Stimulated activated naive B cell treated with anti-CD40 and anti-IgM and Interleukin-4, amounts not matched to agents 10 μg/mL and 1 μg/mL and 100 μg/mL, for 72 hours (primary cell): ENCODE data around the gene PSTPIP1.

Experiments
- ATAC-seq, 2 donors: fragments of 150-1000 bp; cut with Tn5 transposase; replicated peaks; 2 replicates each; pipeline ENCODE4 v1.10.0; 2021; ENCODE audit warnings: moderate library complexity in 1 of 2
- DNase-seq: peaks from one replicate; pipeline ENCODE4 v3.0.0; 2021
- H3K27ac Mint-ChIP-seq: one replicate; pipeline ENCODE4 v1.8.0; 2022; ENCODE audit warnings: mild to moderate bottlenecking, mixed read lengths
- H3K27me3 Mint-ChIP-seq, 2 donors: one replicate each; pipeline ENCODE4 v1.8.0; 2022; ENCODE audit warnings: mixed read lengths in 2 of 2
- H3K36me3 Mint-ChIP-seq, 2 donors: one replicate each; pipeline ENCODE4 v1.8.0; 2022; ENCODE audit warnings: mixed read lengths in 2 of 2, mild to moderate bottlenecking in 1 of 2
- H3K4me1 Mint-ChIP-seq, 2 donors: one replicate each; pipeline ENCODE4 v1.8.0; 2022; ENCODE audit warnings: mixed read lengths in 2 of 2, mild to moderate bottlenecking in 1 of 2
- H3K4me3 Mint-ChIP-seq, 2 donors: one replicate each; pipeline ENCODE4 v1.8.0; 2022; ENCODE audit warnings: mild to moderate bottlenecking in 2 of 2, mixed read lengths in 2 of 2, moderate library complexity in 1 of 2
- H3K9me3 Mint-ChIP-seq, 2 donors: one replicate each; pipeline ENCODE4 v1.8.0; 2022; ENCODE audit warnings: mixed read lengths in 2 of 2, mild to moderate bottlenecking in 1 of 2

The PSTPIP1 gene

DNA sequence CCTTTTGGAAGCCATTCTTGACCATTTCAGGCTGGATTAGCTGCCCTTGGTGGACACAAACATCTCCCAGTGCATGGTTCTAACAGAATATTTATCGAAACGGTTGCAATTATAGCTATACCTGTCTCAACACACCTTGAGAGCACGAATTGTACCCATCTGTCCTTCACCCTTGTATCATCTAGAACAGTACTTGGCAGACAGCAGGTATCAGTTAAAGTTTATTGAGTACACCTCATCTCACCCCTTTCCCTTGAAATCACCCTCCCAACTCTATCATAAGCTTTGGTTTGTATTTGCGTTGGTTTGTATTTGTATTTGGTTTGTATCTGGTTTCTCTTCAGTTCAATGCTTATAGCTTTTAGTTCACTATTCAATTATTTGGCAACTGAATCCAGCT is 63.5 kb downstream of the PSTPIP1 start:
- Mint-ChIP-seq H3K4me3 (no peak overlapping the region), H3K27me3 (no peaks in the 10 kb centered on the region), H3K4me1 (peaks cover 48 to 77% of the 10 kb centered on the region in 2 donors), H3K36me3 (peaks cover 8 to 28% of the 10 kb centered on the region in 2 donors), H3K9me3 (no peaks in the 10 kb centered on the region), H3K27ac (no peak overlapping the region)
- no peak for ATAC-seq
- no peak for DNase-seq

DNA sequence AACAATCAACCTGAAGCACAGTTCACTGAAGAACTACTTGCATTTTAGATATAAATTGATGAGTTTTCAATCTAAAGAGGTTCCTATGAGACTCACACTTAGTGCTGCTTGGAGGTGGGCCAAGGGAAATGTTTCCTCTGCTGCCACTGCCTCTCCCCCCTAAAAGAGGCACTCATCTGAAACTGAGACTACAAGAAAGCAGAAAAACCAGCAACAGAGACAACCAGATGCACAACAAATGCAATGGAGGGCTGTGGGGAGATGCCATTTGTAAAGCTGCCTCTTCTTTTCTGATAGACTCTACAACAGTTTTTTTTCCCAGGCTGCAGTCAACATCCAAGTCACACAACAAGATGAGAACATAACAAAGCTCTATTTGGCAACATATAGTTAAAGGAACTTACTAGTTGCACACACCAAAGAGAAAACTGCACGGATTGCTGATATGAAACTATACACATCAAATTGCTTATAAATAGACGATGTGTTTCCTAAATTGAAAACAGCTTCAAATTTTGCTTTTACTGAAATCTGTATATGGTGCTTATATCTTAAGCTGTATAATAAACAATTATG is 64.9 kb downstream of the PSTPIP1 start:
- ATAC-seq (peak in 1 of 2 donors; percentile 46), DNase-seq (no peak)
- Mint-ChIP-seq H3K27ac (no peak overlapping the region), H3K4me3 (peak overlapping the region in 1 of 2 donors; percentile 49), H3K36me3 (peaks cover 5 to 24% of the 10 kb centered on the region in 2 donors), H3K27me3 (no peaks in the 10 kb centered on the region), H3K9me3 (no peaks in the 10 kb centered on the region), H3K4me1 (peaks cover 49 to 82% of the 10 kb centered on the region in 2 donors)

DNA sequence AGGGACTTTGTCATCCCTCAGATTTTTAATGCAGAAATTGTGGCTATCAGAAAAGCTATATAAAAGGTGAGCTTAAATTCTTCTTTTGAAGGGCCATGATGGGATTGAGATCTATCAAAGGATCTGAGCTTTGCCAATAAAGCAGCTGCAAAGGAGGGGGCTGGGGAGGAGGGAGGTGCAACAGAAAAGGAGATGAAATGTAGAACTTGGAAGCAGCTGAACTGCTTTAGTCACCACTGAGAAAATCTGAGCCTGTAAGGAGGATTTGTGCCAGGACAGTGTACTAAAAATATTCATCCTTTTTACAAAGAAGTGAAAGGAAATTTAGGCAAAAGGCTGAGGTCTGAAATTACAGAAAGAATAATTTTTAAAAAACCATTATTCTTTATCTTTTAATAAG is 65.6 kb downstream of the PSTPIP1 start:
- no peaks in the 10 kb centered on the region for H3K9me3 Mint-ChIP-seq
- H3K27me3 Mint-ChIP-seq = no peaks in the 10 kb centered on the region
- H3K27ac Mint-ChIP-seq = no peak overlapping the region
- H3K4me3 Mint-ChIP-seq = no peak overlapping the region
- ATAC-seq (no peak), DNase-seq (no peak)
- H3K36me3 Mint-ChIP-seq = peaks cover 2 to 20% of the 10 kb centered on the region in 2 donors
- H3K4me1 Mint-ChIP-seq = peaks cover 49 to 84% of the 10 kb centered on the region in 2 donors

DNA sequence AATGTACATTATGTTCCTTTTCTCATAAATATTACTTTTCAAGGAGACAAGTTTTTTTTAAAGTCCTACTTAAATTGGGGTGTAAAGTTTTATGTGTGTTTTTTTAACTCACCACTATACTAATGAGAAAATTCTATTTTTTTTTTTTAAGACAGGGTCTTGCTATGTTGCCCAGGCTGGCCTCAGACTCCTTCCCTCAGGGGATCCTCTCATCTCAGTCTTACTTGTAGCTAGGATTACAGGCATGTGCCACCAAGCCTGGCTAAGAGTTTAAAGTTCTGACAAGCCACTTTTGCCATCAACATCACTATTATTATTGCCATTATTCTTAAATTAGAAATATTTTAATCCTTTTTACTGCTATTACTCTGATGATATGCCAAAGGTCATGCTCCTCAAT is 68.3 kb downstream of the PSTPIP1 start:
- ATAC-seq (no peak), DNase-seq (no peak)
- peaks cover 50 to 83% of the 10 kb centered on the region in 2 donors for H3K4me1 Mint-ChIP-seq
- H3K27ac Mint-ChIP-seq = no peak overlapping the region
- peaks cover 6 to 17% of the 10 kb centered on the region in 2 donors for H3K36me3 Mint-ChIP-seq
- no peaks in the 10 kb centered on the region for H3K27me3 Mint-ChIP-seq
- no peak overlapping the region for H3K4me3 Mint-ChIP-seq
- H3K9me3 Mint-ChIP-seq = peaks cover 1 to 6% of the 10 kb centered on the region in 2 donors

DNA sequence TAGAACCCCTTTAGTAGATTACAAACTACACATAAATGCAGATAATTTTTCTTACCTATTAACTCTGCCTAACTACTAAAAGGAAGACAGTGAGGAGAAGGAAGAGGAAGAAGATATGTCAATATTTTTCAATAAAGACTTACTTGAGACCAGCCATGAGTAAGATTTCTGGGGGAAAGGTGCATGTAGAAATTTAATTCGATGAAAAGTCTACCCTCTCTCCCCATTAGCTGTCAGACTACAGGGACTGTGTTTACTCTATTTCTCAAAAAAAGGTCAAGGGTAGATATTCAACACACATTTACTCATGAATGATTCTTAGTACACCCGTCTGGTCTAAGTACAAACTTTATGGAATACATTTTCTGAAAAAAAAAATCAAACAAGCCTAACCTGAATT is 69.1 kb downstream of the PSTPIP1 start:
- Mint-ChIP-seq H3K27me3 (no peaks in the 10 kb centered on the region), H3K27ac (no peak overlapping the region), H3K36me3 (peaks cover 6 to 20% of the 10 kb centered on the region in 2 donors), H3K4me1 (peaks cover 47 to 84% of the 10 kb centered on the region in 2 donors), H3K9me3 (peaks cover 1 to 6% of the 10 kb centered on the region in 2 donors), H3K4me3 (no peak overlapping the region)
- no peak for DNase-seq
- ATAC-seq = no peak

DNA sequence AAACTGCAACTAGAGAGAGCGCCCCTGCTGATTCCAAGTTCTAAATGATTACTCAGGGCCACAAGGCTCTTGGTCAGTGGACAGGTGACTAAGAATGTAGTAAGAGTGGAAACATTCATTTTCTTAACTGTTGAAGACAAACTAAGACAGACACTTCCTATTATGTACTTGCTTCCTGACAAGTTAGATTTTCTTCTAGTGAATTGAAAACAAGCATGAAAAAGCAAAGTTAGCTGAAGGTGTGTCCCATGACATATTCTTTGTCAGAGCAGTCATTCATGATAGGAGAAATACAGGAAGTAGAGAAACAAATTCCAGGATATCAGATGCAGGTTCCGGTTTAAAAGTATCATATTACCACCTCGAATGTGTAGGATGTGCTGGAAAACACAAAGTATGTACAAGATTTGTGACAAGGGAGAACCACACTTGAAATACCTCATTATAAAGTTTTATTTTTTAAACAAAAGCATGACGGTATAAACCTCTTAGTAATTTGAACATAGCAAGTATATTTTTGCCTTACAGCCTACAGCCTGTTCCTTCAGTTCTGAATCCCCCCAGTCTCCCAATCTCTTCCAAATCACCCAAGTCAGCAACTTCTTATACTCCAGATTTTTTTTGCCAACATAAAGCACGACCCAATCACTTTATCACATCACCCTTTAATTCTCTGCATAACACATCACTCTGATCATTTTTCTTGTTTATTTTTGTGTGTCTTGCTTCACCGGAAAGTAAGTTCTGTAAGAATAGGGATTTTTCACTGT is 69.8 kb downstream of the PSTPIP1 start:
- H3K36me3 Mint-ChIP-seq = peaks cover 7 to 24% of the 10 kb centered on the region in 2 donors
- peaks cover 1 to 6% of the 10 kb centered on the region in 2 donors for H3K9me3 Mint-ChIP-seq
- ATAC-seq (peak in 1 of 2 donors; percentile 42), DNase-seq (no peak)
- H3K27ac Mint-ChIP-seq = no peak overlapping the region
- peaks cover 49 to 83% of the 10 kb centered on the region in 2 donors for H3K4me1 Mint-ChIP-seq
- H3K4me3 Mint-ChIP-seq = peak overlapping the region in 1 of 2 donors; percentile 18
- H3K27me3 Mint-ChIP-seq = no peaks in the 10 kb centered on the region

DNA sequence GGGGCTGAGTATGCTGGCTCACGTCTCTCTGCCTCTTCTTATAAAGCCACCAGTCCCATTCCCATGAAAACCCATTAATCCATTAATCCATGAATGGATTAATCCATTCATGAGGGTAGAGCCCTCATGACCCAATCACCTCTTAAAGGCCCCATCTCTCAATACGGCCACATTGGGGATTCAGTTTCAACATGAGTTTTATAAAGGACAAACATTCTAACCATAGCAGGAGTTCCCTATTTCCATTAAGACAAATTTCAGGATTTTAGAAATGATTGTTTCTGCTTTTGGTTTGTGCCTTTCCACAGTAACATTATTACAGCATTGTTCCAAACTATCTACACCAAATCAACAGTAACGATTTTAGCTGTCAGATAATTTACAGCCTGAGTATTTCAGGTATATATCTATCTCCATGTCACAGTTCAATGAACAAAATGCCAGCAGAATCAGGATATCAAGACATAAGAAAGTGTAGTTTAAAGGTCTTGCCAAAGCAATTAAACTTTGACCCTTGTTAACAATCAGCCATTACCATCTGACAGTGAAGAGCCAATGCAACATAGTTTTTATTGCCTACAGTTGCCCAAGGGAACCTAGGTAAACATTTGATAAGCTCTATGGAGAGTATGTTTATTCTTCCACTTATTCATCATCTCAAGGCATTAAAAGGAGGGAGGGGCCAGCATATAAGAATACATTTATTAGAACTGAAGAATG is 72.2 kb downstream of the PSTPIP1 start:
- peaks cover 1 to 6% of the 10 kb centered on the region in 2 donors for H3K9me3 Mint-ChIP-seq
- no peaks in the 10 kb centered on the region for H3K27me3 Mint-ChIP-seq
- H3K4me3 Mint-ChIP-seq = peak overlapping the region; percentile 50 to 75
- DNase-seq (no peak), ATAC-seq (peak in 1 of 2 donors; percentile 1)
- H3K27ac Mint-ChIP-seq = peak overlapping the region; percentile 91
- H3K36me3 Mint-ChIP-seq = peaks cover 8 to 24% of the 10 kb centered on the region in 2 donors
- peaks cover 47 to 78% of the 10 kb centered on the region in 2 donors for H3K4me1 Mint-ChIP-seq

DNA sequence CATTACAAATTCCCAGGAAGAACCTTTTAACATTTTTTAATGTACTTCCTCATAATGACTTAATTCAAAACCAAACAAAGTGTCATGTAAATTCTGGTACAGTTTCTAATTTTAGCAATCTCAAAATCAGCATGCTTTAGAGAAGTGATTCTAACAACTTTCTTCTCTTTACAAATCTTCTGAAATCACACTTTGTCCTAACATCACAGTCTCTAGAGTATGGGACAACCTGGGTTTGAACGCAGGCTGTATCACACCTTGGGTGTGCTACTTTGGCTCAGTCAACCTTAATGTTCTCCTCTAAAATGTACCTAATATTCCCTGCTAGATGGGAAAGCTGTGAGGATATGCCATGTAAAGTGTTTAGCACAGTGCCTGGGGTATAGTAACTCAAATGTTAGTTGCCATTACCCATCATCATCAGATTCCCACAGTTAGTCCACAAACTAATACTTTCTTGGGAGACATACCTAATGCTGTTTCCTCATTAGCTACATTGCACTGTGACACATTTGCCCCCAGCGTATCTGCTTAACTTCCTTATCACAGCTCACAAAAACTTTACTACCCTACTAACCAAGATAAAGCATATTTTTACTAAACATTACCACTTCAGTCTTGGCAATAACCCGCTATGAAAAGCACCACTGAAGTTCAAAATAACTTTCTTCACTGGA is 72.9 kb downstream of the PSTPIP1 start:
- Mint-ChIP-seq H3K4me3 (peak overlapping the region; percentile 50 to 75), H3K27ac (peak overlapping the region; percentile 91), H3K27me3 (no peaks in the 10 kb centered on the region), H3K36me3 (peaks cover 8 to 22% of the 10 kb centered on the region in 2 donors), H3K9me3 (peaks cover 1 to 6% of the 10 kb centered on the region in 2 donors), H3K4me1 (peaks cover 48 to 76% of the 10 kb centered on the region in 2 donors)
- DNase-seq (no peak), ATAC-seq (peak; percentile 22 to 29)

DNA sequence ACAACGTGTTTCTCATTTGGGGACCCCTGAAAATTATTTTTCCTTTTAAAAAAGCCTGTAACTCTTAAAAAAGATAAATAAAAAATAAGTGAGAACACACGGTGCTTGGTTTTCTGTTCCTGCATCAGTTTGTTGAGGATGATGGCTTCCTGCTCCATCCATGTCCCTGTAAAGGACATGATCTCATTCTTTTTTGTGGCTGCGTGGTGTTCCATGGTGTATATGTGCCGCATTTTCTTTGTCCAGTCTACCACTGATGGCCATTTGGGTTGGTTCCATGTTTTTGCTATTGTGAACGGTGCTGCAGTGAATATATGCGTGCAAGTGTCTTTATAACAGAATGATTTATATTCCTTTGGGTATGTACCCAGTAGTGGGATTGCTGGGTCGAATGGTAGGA is 73.7 kb downstream of the PSTPIP1 start:
- H3K9me3 Mint-ChIP-seq = peaks cover 1 to 6% of the 10 kb centered on the region in 2 donors
- H3K27ac Mint-ChIP-seq = peak overlapping the region; percentile 27
- no peaks in the 10 kb centered on the region for H3K27me3 Mint-ChIP-seq
- peaks cover 8 to 20% of the 10 kb centered on the region in 2 donors for H3K36me3 Mint-ChIP-seq
- no peak overlapping the region for H3K4me3 Mint-ChIP-seq
- DNase-seq (no peak), ATAC-seq (no peak)
- H3K4me1 Mint-ChIP-seq = peaks cover 45 to 79% of the 10 kb centered on the region in 2 donors

DNA sequence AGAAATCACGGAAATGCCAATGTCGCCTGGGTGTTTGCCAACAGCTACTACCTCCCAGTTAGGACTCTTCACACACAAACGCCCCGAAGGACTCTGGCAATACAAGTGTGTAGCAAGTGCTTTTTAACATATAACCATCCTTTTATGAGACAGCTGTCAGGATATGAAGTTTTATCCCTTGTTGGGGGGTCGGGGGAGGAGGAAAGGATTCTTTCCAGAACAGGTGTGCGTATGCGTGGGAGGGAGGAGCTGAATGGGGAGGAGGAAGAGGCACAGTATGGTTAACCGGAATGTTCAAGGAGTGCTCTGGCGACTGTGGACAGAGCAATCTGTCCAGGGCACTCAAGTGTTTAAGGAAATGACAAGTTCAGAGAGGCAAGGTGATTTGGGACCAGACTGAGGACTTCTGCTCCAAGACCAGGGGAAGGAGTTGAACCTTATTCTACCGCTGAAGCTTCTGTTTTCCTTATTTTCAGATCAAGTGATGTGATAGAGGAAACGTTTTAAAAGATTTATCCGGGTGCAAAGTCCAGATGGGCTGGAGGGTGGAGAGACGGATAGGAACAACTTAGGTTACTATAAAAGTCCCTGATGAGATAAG is 74.7 kb downstream of the PSTPIP1 start:
- peaks cover 40 to 69% of the 10 kb centered on the region in 2 donors for H3K4me1 Mint-ChIP-seq
- DNase-seq = no peak
- H3K27ac Mint-ChIP-seq = peak overlapping the region; percentile 87
- H3K4me3 Mint-ChIP-seq = peak overlapping the region; percentile 78 to 94
- peaks cover 6 to 16% of the 10 kb centered on the region in 2 donors for H3K36me3 Mint-ChIP-seq
- ATAC-seq = no peak
- peaks cover 1 to 6% of the 10 kb centered on the region in 2 donors for H3K9me3 Mint-ChIP-seq
- H3K27me3 Mint-ChIP-seq = no peaks in the 10 kb centered on the region

DNA sequence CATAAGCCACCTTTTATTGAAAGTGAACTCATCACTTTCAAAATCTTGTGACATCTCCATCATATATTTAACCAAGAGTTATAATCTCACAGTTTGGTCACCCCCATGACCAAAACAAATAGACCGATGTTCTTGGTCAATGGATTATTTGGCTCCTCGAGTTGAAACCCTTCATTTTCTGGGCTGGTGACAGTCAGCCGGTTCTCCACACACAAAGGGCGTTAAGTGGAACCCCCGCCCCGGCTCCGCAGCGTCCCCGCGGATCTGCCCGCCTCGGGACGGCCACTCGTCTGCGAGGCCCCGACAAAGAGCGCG is 75.2 kb downstream of the PSTPIP1 start:
- no peak for DNase-seq
- Mint-ChIP-seq H3K9me3 (peaks cover 1 to 6% of the 10 kb centered on the region in 2 donors), H3K27me3 (no peaks in the 10 kb centered on the region), H3K27ac (peak overlapping the region; percentile 95), H3K4me1 (peaks cover 37 to 64% of the 10 kb centered on the region in 2 donors), H3K4me3 (peak overlapping the region; percentile 78 to 94), H3K36me3 (peaks cover 6 to 16% of the 10 kb centered on the region in 2 donors)
- ATAC-seq = no peak

DNA sequence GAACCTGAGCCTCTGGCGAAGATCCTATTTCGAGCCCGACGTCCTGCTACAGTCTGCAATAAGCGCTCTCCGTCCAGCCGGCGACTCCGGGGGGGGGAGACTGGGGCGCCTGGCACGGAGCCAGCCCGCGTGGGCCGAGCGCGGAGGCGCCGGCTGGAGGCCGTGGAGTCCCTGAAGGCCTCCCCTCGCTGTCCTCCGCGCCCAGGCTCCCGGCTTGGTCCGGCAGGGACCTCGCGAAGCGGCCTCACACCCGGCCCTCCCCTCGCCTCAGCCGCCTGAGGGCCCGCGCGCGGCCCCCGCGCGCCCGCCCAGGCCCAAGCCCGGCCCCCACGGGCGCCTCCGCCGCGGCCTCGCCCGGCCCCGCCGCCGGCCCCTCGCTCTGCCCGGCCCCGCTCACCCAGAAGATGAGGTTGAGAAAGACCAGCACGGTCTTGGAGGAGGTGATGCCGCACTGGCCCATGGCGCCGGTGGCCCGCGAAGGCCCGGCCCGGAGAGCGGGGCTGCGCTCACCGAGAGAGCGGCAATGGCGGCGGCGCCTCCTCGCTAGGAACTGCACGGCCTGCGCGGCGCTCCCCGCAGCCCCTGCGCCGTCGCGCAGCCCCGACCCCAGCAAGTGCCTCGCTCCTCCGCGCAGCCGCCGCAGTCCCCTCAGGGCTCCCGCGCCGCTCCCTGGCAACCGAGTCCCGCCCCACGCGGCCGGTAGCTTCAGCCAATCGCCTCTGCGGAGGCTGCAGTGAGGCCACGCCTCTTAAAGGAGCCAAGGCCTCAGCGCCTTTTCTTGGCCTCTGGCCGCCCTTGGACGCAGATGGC is 75.8 kb downstream of the PSTPIP1 start, which contains the start of gene TSPAN3:
Gene TSPAN3, minus strand, starts transcription at position 615 of the 810 bp plus-strand sequence. Its CDS starts 155 bp downstream, at position 460.
- Mint-ChIP-seq H3K4me3 (peak within 1 kb of the TSS; percentile 79 to 94), H3K27ac (peak within 1 kb of the TSS; percentile 95), H3K36me3 (peaks cover 6 to 16% of the 10 kb centered on the region in 2 donors), H3K9me3 (peaks cover 1 to 6% of the 10 kb centered on the region in 2 donors), H3K27me3 (no peaks in the 10 kb centered on the region), H3K4me1 (peaks cover 37 to 58% of the 10 kb centered on the region in 2 donors)
- peak; percentile 93 for DNase-seq
- peak; percentile 94 to 96 for ATAC-seq
